GM21529 (cell line): Measurements from ENCODE around the gene GPC3.

Experiments used
- ATAC-seq: cut with Tn5 transposase; IDR thresholded peaks from one replicate; pipeline ENCODE4 v1.9.1; 2021; ENCODE audit not compliant: unreplicated experiment

GPC3 gene

DNA sequence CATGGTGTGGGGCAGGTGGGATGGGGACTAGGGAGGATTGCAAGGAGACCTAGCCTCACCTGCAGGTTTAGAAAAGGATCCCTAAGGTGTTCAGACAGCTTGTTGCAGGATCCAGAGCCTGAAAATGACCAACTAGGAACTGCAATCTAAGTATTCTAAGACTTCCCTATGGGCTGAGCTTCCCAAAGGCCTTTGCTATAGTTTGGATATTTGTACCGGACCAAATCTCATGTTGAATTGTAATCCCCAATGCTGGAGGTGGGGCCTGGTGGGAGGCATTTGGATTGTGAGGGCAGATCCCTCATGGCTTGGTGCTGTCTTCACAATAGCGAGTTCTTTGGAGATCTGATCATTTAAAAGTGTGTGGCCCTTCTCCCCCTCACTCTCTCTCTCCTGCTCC is 52.1 kb downstream of the GPC3 start:
- ATAC-seq: no peak

- no peak for ATAC-seq
Measured at GRCh38 chrX:133929836-133930464, 55.4 kb downstream of the GPC3 start.

- ATAC-seq: no peak
Measured at GRCh38 chrX:133928365-133928764, 57.0 kb downstream of the GPC3 start.

GRCh38 chrX:133926809-133927208 is 58.6 kb downstream of the GPC3 start:
- ATAC-seq: no peak

DNA sequence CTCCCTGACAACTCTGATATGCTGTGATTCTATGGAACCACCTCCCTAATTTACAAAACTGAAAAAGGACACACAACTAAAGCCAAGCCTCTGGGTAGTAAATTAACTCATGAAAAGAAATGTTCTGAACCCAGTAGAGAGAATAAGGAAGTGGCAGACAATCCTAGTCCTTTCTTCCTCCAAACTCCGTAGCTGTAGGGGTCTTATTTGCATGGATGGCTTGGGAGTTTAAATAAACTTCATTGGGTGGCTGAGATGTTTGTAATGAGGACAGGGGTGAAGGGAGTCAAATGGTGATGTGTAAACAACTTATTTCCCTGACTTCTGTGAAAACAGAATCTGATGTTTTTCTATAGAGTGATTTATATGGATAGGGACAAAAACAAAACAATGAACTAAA is 59.3 kb downstream of the GPC3 start:
- no peak for ATAC-seq

DNA sequence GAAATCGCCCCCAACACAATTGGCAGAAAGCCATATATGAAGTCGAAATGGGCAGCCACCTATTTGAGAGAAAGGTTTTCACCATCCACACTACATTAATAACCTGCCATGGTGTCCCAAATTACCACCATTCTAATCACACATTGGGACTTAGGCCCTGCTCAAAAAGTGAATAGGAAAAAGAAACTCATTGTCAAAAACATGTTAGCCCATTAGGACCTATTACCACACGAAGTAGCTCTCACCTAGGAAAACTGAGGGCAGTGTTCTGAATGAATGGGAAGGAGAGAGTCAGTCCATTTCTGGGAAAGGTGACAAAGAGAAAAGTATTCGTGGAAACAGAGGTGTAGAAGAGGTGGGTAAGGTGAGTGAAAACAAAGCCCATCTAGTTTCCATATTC is 60.8 kb downstream of the GPC3 start:
- no peak for ATAC-seq

GRCh38 chrX:133923548-133923947 is 61.8 kb downstream of the GPC3 start:
- ATAC-seq: no peak

DNA sequence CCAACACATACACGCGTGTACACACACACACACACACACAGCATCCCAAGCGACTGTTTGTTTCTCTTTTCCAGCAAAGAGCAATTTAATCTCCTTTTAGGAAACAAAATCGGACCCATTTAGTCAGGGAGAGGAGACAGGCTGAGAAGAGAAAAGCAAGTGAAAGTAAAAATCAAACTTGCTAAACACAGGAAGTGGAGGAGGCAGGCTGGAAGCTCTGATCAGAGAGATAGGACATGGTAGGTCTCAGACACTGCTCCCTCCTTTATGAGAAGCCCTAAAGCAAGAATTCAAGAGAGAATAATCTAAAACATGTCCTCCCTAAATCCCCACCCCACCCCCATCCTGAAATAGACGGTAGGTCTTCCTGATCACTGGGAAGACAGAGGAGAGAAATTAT is 62.3 kb downstream of the GPC3 start:
- ATAC-seq: peak; percentile 59

- ATAC-seq: no peak
Measured at GRCh38 chrX:133922390-133922771, 63.0 kb downstream of the GPC3 start.

DNA sequence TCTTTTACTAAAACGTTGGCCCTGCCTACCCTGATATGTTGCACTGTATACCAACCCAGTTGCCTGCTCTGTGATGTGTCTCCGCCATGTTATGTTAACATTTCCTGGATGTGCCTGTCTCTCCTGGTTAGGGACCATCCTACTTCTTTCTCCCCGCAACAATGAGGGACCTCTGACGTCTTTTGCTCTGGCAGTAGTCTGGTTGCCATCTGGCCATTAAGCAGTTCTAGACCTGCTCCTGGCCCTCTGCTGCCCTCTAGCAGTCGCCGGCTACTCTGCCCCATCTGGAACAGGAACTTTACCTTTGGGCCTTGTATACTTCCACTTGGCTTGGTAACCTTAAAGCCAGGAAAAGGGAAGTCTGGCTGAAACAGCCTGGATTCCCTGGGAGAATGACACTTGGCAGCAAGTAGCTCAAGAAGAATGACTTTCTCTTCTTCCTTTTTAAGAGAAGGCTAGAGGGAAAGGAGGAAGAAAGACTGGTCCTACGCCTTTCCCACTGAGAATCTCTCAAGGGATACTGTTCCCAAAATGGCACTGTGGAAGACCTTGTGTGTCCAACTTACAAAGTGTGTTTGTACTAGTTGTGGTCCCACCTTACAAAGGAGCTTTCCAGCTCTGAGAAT is 63.5 kb downstream of the GPC3 start:
- peak; percentile 69 for ATAC-seq

GRCh38 chrX:133921086-133921485 is 64.3 kb downstream of the GPC3 start:
- no peak for ATAC-seq

- ATAC-seq: no peak
Measured at GRCh38 chrX:133918361-133918771, 67.0 kb downstream of the GPC3 start.

DNA sequence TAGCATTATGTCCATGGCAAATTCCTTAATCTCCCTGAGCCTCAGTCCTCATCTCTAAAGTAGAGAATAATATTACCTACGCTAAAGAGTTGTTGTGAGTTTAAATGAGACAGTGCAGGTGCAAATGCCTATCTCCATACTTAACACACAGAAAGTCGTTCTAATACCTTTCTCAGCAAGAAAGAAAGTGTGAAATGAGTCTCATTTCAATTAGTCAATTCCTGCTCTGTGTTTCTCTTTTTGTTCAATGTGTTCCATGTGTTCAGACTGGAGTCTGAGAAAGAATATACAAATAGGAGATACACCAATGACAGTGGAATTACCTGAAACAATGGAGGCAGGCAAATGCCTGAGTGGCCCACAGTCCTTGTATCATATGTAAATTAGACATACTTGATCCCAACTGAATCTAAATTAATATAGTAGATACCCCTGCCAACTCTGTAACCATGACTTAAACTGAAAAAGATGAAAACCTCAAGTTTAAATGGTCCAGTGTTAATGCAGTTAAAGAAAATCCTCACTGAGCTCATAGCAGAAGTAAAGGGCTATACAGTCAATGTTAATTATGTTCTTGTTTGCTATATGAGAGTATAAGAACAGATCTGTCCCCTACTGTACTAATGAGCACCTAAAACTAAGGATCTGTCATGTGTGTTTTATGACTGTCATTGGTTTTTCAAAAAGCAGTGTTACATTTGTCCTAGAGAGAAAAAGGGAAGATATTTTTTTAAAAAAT is 68.2 kb downstream of the GPC3 start:
- ATAC-seq: peak; percentile 53

DNA sequence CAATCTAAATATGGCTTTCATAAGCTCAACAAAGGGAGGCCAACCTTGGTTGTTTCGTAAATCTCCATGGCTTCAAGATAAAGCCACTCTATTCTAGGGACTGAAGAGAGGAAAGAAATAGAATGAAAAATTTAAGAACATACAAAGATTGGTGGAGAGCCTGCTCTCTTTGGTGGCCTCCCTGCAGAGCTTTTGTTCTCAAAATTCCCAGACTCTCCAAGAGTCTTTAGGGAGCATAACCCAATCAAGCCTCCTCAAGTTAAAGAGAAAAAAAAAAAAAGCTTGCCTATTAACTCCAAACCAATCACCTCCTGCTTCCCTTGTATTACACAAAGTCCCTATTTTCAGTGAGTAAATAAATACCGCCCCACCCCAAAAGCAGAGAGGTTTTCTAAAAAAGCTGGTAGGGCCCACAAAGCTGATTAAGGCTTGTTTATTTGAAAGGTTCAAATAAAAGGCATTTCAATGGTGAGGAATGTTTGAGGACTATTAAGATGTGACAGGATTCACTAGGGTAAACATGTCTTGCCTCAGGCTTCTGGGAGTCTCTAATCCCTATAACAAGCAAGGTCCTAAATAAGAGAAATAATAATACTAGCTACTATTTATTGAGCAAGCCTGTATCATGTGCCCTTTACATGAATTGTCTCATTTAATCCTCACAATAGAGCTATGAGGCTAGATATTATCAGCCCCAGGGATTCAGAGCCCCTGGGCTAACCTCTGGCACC is 71.6 kb downstream of the GPC3 start:
- no peak for ATAC-seq

GRCh38 chrX:133913009-133913408 is 72.4 kb downstream of the GPC3 start:
- no peak for ATAC-seq

DNA sequence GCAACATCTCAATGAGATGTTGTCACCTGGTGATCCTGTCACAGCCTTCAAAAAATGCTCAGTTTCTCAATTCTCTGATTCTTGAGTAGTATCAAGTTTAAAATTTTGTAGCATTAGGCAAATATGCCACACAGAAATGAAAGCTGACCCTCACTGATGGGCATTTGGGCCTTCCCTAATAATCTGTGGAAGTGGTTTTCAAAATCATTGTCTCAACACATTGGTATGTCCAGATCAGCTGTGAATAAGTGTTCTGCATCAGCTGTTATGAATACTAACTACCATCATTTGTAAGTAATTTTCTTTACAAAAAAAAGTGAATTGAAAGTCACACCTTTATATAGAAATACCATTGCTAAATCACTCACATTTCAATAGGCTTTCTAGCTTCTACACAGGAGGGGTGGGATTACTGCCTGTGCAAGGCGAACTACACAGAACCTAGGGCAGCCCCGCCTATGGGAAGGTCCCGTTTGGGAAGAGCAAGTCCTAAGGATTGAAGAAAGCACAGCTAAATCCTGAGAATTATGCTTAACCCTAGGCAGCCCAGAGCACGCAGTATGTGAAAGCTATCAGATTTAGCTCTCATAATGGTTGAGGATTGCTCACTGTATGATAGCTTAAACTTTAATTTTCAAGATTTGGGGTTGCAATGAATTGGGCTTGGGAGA is 73.4 kb downstream of the GPC3 start:
- ATAC-seq: no peak

- ATAC-seq: no peak
Measured at GRCh38 chrX:133910539-133910938, 74.9 kb downstream of the GPC3 start.

GRCh38 chrX:133909888-133910287 is 75.5 kb downstream of the GPC3 start:
- ATAC-seq: no peak

GRCh38 chrX:133908223-133908955 is 77.0 kb downstream of the GPC3 start:
- no peak for ATAC-seq

- no peak for ATAC-seq
Measured at GRCh38 chrX:133907606-133908005, 77.8 kb downstream of the GPC3 start.
